Gastroesophageal sphincter (tissue), 2 donors: ENCODE results near the gene SETX.

Experiments used
- EP300 ChIP-seq: sonication (generic); formaldehyde crosslinking; IDR thresholded peaks from one replicate; pipeline ENCODE4 v1.6.1; 2017; ENCODE audit warnings: antibody characterized with exemption, mild to moderate bottlenecking
- POLR2A ChIP-seq, 2 donors: fragments of 450-650 bp; IDR thresholded peaks; one replicate each; pipeline ENCODE4 v1.6.1; 2017; ENCODE audit warnings: antibody characterized with exemption in 2 of 2, mild to moderate bottlenecking in 2 of 2, moderate library complexity in 1 of 2

DNA sequence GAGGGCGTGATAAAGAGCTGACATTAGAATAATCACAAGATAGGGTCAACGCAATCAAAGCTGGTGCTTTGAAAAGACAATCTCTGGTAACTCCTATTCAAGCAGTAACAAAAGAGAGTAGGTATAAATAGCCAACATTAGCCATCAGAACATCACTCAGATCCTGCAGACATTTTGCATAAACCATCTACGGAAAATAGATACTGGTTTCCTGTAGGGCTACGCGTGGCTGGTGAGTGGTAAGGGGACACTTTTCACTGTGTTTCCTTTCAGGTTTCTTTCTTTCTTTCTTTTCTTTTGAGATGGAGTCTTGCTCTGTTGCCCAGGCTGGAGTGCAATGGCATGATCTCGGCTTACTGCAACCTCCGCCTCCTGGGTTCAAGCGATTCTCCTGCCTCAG is 29.6 kb upstream of the SETX start:
- TF ChIP-seq POLR2A (IDR thresholded peaks at IDR 0.05) = no peak
- TF ChIP-seq EP300 = no peak
